ENCODE measurements around the gene NR1I3.
A peak's percentile ranks its signal among the peaks of the same experiment; 100 is the strongest.

NR1I3 gene

GRCh38 chr1:161201836-161202712 is 35.9 kb downstream of the NR1I3 start, which contains the start of gene NDUFS2:
Gene NDUFS2, plus strand, starts transcription at chr1:161202367. Its CDS starts 19 bp downstream, at chr1:161202386.
- TF ChIP-seq, protein P1, sequence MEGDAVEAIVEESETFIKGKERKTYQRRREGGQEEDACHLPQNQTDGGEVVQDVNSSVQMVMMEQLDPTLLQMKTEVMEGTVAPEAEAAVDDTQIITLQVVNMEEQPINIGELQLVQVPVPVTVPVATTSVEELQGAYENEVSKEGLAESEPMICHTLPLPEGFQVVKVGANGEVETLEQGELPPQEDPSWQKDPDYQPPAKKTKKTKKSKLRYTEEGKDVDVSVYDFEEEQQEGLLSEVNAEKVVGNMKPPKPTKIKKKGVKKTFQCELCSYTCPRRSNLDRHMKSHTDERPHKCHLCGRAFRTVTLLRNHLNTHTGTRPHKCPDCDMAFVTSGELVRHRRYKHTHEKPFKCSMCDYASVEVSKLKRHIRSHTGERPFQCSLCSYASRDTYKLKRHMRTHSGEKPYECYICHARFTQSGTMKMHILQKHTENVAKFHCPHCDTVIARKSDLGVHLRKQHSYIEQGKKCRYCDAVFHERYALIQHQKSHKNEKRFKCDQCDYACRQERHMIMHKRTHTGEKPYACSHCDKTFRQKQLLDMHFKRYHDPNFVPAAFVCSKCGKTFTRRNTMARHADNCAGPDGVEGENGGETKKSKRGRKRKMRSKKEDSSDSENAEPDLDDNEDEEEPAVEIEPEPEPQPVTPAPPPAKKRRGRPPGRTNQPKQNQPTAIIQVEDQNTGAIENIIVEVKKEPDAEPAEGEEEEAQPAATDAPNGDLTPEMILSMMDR (IDR thresholded peaks at IDR 0.05; ENCODE audit: low read depth, low read length): no peak
- H3K4me3 ChIP-seq (ENCODE audit: low read depth, low read length): peak within 1 kb of the TSS; percentile 82

DNA sequence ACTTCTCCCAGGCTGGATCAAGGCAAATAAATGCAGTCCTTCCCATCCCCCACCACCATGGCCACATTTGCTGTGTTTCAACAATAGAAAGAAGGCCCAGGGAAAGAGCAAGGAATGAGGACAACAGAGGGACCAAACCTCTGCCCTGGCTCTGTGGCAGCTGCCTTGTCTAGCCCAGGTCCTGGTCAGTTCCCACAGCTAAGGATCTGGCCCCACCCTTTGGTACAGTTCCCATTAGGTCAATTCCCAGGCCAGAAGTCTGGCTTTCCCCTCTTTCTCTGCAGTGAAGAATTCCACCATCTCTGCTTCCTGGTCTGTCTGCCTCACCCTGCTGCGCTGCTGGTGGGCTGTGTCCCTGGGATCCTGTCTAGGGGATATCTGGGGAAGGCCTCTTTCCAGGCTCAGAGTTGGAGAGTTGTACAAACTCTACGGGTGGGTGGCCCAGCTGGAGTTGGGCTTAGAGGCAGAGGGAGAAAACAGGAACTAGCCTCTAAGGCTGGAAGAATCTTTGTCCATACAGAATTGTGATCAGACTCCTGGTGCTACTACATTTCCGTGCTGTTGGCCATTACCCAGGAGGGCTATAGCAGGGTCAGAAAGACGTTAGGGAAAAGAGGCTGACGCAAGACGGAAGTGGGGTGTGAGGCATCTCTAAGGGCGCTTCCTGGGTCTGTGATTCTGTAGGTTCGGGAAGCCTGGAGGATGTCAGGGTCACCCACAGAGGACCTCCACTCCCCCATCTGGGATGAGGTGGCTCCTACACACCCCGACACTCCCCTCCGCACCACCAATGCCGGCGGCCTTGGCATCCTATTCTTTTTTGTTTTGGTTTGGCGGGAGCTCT is 36.8 kb downstream of the NR1I3 start:
- H3K4me3 ChIP-seq (ENCODE audit: low read depth, low read length): peak overlapping the region; percentile 82
- TF ChIP-seq, protein P1 (IDR thresholded peaks at IDR 0.05; ENCODE audit: low read depth, low read length): no peak

- TF ChIP-seq, protein P1 (IDR thresholded peaks at IDR 0.05; ENCODE audit: low read depth, low read length): no peak
- no peak overlapping the region for H3K4me3 ChIP-seq (ENCODE audit: low read depth, low read length)
These were observed 37.5 kb downstream of the NR1I3 start for GRCh38 chr1:161200421-161200991.

- TF ChIP-seq, protein P1 (IDR thresholded peaks at IDR 0.05; ENCODE audit: low read depth, low read length): no peak
- no peak overlapping the region for H3K4me3 ChIP-seq (ENCODE audit: low read depth, low read length)
These were observed 38.4 kb downstream of the NR1I3 start for GRCh38 chr1:161199506-161200139.

DNA sequence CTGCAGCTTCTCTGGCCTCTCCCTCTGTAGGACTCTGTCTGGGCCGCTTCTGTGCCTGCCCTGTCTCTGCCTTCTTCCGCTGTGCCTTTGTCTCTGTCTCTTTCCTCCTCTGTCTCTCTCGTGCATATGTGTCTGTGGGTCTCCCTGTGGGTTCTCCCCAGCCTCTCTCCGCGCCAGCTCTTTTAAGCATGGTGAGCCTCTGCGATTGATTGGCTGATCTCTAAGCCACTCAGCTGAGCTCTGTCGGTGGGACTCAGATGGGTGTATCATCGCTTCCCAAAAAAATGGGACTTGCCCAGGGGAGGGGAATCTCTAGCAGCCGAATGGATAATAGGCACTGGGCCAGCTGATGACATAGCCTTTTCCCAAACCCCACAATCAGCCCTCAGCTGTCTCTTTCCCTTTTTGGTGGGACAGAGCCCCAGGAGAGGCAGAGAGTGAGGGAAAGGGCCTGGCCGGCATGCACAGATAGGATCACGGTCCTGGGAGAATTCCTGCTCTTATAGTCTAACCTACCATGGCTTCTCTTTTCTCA is 39.0 kb downstream of the NR1I3 start, which contains the start of gene ADAMTS4:
Gene ADAMTS4, minus strand, starts transcription at position 158 of the 535 bp plus-strand sequence. CDS start 427 bp downstream, outside the sequence.
- TF ChIP-seq, protein P1 (IDR thresholded peaks at IDR 0.05; ENCODE audit: low read depth, low read length): no peak
- no peak within 1 kb of the TSS for H3K4me3 ChIP-seq (ENCODE audit: low read depth, low read length)

- TF ChIP-seq, protein P1 (IDR thresholded peaks at IDR 0.05; ENCODE audit: low read depth, low read length): no peak
- H3K4me3 ChIP-seq (ENCODE audit: low read depth, low read length): no peak overlapping the region
These were observed 39.7 kb downstream of the NR1I3 start for GRCh38 chr1:161198194-161198896.
